Panc1 (cell line): ENCODE data around the gene SURF2. TPM values are rescaled to one million over a fixed set of nuclear protein-coding genes. Genes with fewer than 3 reads are reported as not detected.

ENCODE experiments used
- ATAC-seq: fragments of 200-7000 bp; cut with Tn5 transposase; 2 replicates; pipeline ENCODE4 v1.9.1; 2020; ENCODE audit warnings: mild to moderate bottlenecking, moderate library complexity
- BruUV-seq: library from RNA; stranded (reverse); fragments of 400-500 nt; replicated peaks from 2 replicates; lab custom pipeline; 2021; lab: Mats Ljungman, UMichigan
- CTCF ChIA-PET: fragments of 300-600 bp; sonication (Branson Sonifier 250); formaldehyde crosslinking; loops from one replicate; lab custom pipeline; 2022; ENCODE audit warnings: antibody characterized with exemption; lab: Charles Lee
- POLR2A ChIA-PET: fragments of 300-600 bp; sonication (Branson Sonifier 250); formaldehyde crosslinking; loops from one replicate; lab custom pipeline; 2022; ENCODE audit warnings: antibody characterized with exemption; lab: Charles Lee
- DNase-seq: peaks from one replicate; pipeline ENCODE4 v3.0.0-alpha.2; 2010; ENCODE audit warnings: low read depth, low spot score
- H3K27ac ChIP-seq: 2 replicates; pipeline ENCODE4 v1.5.1; 2011; ENCODE audit warnings: mild to moderate bottlenecking, low read length, inconsistent platforms
- H3K27me3 ChIP-seq: fragments of 200-500 bp; sonication (Bioruptor generic); 2 replicates; pipeline ENCODE4 v1.6.0; 2014; ENCODE audit warnings: low read length, inconsistent platforms; ENCODE audit not compliant: control insufficient read depth, insufficient read depth
- H3K36me3 ChIP-seq: fragments of 200-500 bp; sonication (Bioruptor generic); 2 replicates; pipeline ENCODE4 v1.5.1; 2014; ENCODE audit warnings: inconsistent platforms, mild to moderate bottlenecking, low read length, moderate library complexity; ENCODE audit not compliant: control insufficient read depth, insufficient read depth
- H3K4me1 ChIP-seq: 2 replicates; pipeline ENCODE4 v1.5.1; 2011; ENCODE audit warnings: inconsistent platforms, mild to moderate bottlenecking, low read length, moderate library complexity; ENCODE audit not compliant: control insufficient read depth, insufficient read depth
- H3K4me3 ChIP-seq, 2 experiments: 2 replicates each; pipeline ENCODE4 v1.5.1; 2011 to 2012; ENCODE audit warnings: low read depth in 2 of 2, low read length in 2 of 2, mild to moderate bottlenecking in 2 of 2, inconsistent platforms in 1 of 2, moderate library complexity in 1 of 2
- H3K9me3 ChIP-seq: fragments of 200-500 bp; sonication (Bioruptor generic); 2 replicates; pipeline ENCODE4 v1.5.1; 2014; ENCODE audit warnings: low read depth, mild to moderate bottlenecking, inconsistent platforms, low read length, moderate library complexity; ENCODE audit not compliant: control insufficient read depth, insufficient read depth
- CTCF ChIP-seq: fragments of 450-650 bp; IDR thresholded peaks from 2 replicates; pipeline ENCODE4 v1.5.1; 2017; ENCODE audit warnings: mild to moderate bottlenecking
- POLR2AphosphoS5 ChIP-seq: IDR thresholded peaks from 2 replicates; pipeline ENCODE4 v1.6.1; 2012; ENCODE audit warnings: mild to moderate bottlenecking, low read depth, low read length, moderate library complexity
- SIN3A ChIP-seq: IDR thresholded peaks from 2 replicates; pipeline ENCODE4 v1.6.1; 2012; ENCODE audit warnings: low read depth, mild to moderate bottlenecking, low read length, moderate library complexity, borderline replicate concordance; ENCODE audit not compliant: insufficient read depth
- TCF7L2 ChIP-seq: IDR thresholded peaks from 2 replicates; pipeline ENCODE4 v1.6.1; 2011; ENCODE audit warnings: mild to moderate bottlenecking, low read depth, low read length, inconsistent platforms
- in situ Hi-C: cut with HindIII; loops from 2 replicates; pipeline ENCODE4 v1.10.0; 2016; ENCODE audit warnings: low sequenced_read_pairs, low pct_unique_long_range_greater_than_20kb
- intact Hi-C: fragments of 100-400 bp; cut with micrococcal nuclease; formaldehyde crosslinking; loops from one replicate; pipeline ENCODE4 v1.10.0; 2022; ENCODE audit not compliant: unreplicated experiment
- total RNA-seq: library from RNA; stranded (reverse); gene quantifications from one replicate; pipeline ENCODE4 v1.2.1, GENCODE V29; 2021; ENCODE audit not compliant: unreplicated experiment
- TF ChIP-seq, protein P1 (sequence below), 2 experiments: IDR thresholded peaks; 2 replicates each; pipeline ENCODE4 v1.6.1; 2011 to 2012; ENCODE audit warnings: low read depth in 2 of 2, control low read depth in 1 of 2, low read length in 1 of 2, mild to moderate bottlenecking in 1 of 2, moderate library complexity in 1 of 2; ENCODE audit not compliant: insufficient read depth in 1 of 2

Gene SURF2
- total RNA-seq, 1 experiment from 2014 or later: 19.2 TPM

- H3K36me3 ChIP-seq: peaks cover 20% of the 10 kb centered on the region
- H3K27ac ChIP-seq: no peak overlapping the region
- no peak for ATAC-seq
- DNase-seq: no peak
- H3K4me3 ChIP-seq: peak overlapping the region; percentile 74 to 97
- TF ChIP-seq CTCF (no peak), POLR2AphosphoS5 (no peak), SIN3A (no peak), TCF7L2 (no peak)
- TF ChIP-seq, protein P1, sequence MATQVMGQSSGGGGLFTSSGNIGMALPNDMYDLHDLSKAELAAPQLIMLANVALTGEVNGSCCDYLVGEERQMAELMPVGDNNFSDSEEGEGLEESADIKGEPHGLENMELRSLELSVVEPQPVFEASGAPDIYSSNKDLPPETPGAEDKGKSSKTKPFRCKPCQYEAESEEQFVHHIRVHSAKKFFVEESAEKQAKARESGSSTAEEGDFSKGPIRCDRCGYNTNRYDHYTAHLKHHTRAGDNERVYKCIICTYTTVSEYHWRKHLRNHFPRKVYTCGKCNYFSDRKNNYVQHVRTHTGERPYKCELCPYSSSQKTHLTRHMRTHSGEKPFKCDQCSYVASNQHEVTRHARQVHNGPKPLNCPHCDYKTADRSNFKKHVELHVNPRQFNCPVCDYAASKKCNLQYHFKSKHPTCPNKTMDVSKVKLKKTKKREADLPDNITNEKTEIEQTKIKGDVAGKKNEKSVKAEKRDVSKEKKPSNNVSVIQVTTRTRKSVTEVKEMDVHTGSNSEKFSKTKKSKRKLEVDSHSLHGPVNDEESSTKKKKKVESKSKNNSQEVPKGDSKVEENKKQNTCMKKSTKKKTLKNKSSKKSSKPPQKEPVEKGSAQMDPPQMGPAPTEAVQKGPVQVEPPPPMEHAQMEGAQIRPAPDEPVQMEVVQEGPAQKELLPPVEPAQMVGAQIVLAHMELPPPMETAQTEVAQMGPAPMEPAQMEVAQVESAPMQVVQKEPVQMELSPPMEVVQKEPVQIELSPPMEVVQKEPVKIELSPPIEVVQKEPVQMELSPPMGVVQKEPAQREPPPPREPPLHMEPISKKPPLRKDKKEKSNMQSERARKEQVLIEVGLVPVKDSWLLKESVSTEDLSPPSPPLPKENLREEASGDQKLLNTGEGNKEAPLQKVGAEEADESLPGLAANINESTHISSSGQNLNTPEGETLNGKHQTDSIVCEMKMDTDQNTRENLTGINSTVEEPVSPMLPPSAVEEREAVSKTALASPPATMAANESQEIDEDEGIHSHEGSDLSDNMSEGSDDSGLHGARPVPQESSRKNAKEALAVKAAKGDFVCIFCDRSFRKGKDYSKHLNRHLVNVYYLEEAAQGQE (IDR thresholded peaks at IDR 0.05; ENCODE audit: insufficient read depth in 1 of 2, low read depth in 2 of 2, low read length in 1 of 2): no peak
- TSS peak; percentile 73 for BruUV-seq
- H3K27me3 ChIP-seq: no peaks in the 10 kb centered on the region
- no peaks in the 10 kb centered on the region for H3K9me3 ChIP-seq
- ChIA-PET CTCF (no interaction called here), POLR2A (no interaction called here)
- peaks cover 19% of the 10 kb centered on the region for H3K4me1 ChIP-seq
- in situ Hi-C loops (no loop called here), intact Hi-C loops (no loop called here)
These were observed 10.1 kb upstream of the SURF2 start for GRCh38 chr9:133346021-133346785.

DNA sequence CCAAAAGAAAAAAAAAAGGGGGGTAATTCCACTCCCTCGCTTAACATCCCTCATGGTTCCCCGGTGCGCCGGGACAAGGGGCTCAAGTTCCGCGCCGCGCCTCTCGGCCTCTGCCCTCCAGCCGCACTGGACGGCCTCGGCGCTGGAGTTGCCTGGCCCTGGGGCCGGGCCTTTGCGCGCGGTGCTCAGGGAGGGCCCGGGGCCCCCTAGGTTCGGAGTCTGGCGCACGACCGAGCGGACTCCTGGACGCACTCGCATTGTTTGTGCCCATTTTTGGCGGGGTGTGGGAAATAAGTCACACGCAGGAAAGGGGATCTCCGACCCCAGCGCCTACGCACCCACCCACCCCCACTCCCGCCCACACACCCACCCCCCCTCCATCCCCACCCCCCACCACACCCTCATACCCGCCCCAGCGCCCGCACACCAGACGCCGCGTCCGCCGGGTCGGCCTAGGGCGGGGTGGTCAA is 8.8 kb upstream of the SURF2 start:
- no peak for DNase-seq
- TF ChIP-seq CTCF: 0 out of 2 replicates have a peak, but pooled peaks have one; percentile 11
- TF ChIP-seq POLR2AphosphoS5: no peak
- Histone ChIP-seq H3K27ac (peak overlapping the region; percentile 94), H3K36me3 (peaks cover 23% of the 10 kb centered on the region), H3K9me3 (no peaks in the 10 kb centered on the region), H3K4me3 (peak overlapping the region; percentile 74 to 97), H3K4me1 (peaks cover 19% of the 10 kb centered on the region), H3K27me3 (no peaks in the 10 kb centered on the region)
- intact Hi-C loops: no loop called here
- in situ Hi-C loops: no loop called here
- POLR2A ChIA-PET: interaction anchor here (0.6 to 1.0 kb wide), 4 partner anchors 17 to 214 kb away, joined by 3 to 8 read pairs (median 4); partner anchors contain the start of gene CACFD1
- CTCF ChIA-PET: no interaction called here
- no TSS peak for BruUV-seq
- ATAC-seq: peak; percentile 62
